Fibroblast of skin of left biceps (primary cell): Measurements from ENCODE around the gene MRLN.

Source experiments
- DNase-seq, 2 experiments: peaks; one replicate each; pipeline ENCODE4 v3.0.0-alpha.2; 2013; ENCODE audit warnings: low read depth in 2 of 2

Gene MRLN

GRCh38 chr10:59705931-59706330 lies 47.3 kb downstream of the MRLN start:
- DNase-seq, result no peak

GRCh38 chr10:59704630-59705029 lies 48.6 kb downstream of the MRLN start:
- DNase-seq, result no peak

- DNase-seq, result no peak
Observed at GRCh38 chr10:59702347-59702746, 50.9 kb downstream of the MRLN start.

- no peak for DNase-seq
Observed at GRCh38 chr10:59700709-59701108, 52.5 kb downstream of the MRLN start.

- no peak for DNase-seq
Observed at GRCh38 chr10:59698326-59698725, 54.9 kb downstream of the MRLN start.

GRCh38 chr10:59695637-59696036 lies 57.6 kb downstream of the MRLN start:
- DNase-seq, result no peak

GRCh38 chr10:59694936-59695335 lies 58.3 kb downstream of the MRLN start:
- DNase-seq, result no peak

- no peak for DNase-seq
Observed at GRCh38 chr10:59692113-59692512, 61.1 kb downstream of the MRLN start.

- DNase-seq, result no peak
Observed at GRCh38 chr10:59688921-59689351, 64.3 kb downstream of the MRLN start.

- DNase-seq, result no peak
Observed at GRCh38 chr10:59687657-59688056, 65.6 kb downstream of the MRLN start.
